HG03520 (cell line): ENCODE results near the gene RCBTB2.

Experiments
- ATAC-seq: cut with Tn5 transposase; IDR thresholded peaks from one replicate; pipeline ENCODE4 v1.9.1; 2021; ENCODE audit warnings: mild to moderate bottlenecking, moderate library complexity; ENCODE audit not compliant: unreplicated experiment

Gene RCBTB2

DNA sequence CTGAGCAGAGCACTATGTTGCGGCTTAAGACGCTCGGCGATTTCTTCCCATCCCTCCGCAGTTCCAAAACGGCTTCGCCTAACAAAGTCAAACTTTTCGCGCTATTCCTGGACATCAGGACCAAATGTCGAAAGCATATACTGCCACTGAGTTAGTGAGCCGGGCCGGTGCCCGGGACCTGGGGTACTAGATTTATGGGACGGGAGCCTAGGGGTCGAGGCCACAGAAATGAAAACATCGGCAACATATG lies 699 bp downstream of the RCBTB2 start:
- peak; percentile 5 for ATAC-seq

DNA sequence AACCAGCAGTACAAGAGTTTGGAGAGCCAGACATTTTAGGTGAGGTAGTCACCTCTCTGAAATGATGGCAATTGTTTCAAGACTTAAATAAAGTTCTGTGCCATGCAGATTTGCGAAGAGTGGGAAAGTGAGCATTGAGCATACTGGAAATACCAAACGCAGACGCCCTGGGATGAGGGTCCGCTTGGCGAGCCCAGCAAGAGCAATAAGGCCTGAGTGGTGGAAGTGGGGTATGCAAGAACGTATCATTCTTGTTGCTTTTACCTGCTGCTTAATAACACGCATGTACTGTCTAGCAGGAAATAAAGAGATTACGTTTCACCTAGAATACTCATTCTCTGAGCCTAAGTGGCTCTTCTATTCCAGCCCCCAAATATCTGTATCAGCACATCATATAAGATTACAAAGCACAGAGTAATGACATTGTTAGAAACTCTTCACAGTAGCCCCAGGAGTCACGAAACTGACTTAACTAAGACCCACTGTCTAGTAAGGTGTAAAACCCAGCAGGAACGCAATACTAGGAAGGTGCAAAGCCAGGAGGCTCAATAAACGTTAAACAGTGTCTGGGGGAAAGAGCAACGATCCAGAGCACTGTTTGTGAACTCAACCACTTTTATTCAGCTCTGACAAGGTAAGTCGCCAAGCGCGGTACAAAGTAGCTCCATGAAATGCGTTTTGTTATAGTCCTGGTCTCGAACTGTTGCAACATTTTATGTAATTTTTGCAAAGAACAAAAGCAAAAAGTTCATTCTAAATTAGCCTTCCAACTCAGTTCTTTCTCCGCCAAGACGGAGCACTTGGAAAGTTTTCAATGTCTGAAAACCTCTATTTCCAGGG lies 1.2 kb downstream of the RCBTB2 start:
- no peak for ATAC-seq

DNA sequence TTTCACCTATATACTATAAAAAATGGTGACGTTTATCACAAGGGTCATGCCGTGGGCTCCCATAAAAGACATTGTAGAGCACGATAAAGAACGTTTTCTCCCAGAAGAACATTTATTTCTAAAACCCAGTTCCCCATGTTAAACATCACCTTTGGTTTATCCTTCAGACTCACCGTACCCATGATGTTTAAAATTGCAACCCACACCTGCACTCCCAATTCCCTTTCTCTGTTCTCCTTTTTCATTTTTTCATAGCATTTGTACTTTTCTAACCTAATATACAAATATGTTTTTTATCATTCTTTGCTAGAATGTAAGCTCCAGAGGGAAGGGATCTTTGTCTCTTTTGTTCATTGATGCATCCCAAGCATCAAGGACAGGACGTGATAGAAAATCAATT lies 2.0 kb downstream of the RCBTB2 start:
- no peak for ATAC-seq

DNA sequence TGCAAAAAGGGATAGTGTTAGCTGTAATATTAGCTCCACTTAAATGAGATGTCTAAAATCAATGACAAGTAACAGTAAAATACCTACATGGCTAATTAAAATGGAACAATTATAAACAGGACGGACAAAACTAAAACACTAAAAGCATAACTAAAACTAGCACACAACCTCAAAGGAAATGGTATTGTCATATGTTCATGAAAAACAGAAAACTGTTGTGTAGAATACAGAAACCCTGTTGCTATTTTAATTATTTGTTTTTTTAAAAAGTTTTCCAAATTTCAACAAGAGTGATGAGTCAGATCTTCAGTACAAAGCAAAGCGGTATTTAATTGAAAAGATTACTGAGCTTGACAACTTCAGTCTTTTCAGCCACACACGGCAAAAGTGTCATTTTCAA lies 4.2 kb downstream of the RCBTB2 start:
- ATAC-seq: no peak

DNA sequence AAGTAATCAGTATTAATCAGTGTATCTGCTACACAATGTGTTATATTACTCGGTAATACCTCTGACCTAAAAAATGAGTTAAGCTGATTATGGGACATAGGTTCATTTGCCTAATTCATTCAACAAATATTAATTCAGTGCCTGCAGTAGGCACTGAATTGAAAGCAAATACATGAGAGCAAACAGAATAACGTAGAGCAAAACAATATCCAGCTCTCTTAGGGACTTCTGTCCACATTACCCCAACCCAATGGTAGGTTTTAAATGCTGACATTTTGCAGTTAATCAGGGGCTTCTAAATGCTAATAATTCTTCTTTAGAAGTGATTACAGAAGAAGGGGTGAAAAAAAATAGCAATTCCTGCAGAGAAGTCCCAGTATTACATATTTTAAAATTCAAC lies 4.9 kb downstream of the RCBTB2 start:
- no peak for ATAC-seq

DNA sequence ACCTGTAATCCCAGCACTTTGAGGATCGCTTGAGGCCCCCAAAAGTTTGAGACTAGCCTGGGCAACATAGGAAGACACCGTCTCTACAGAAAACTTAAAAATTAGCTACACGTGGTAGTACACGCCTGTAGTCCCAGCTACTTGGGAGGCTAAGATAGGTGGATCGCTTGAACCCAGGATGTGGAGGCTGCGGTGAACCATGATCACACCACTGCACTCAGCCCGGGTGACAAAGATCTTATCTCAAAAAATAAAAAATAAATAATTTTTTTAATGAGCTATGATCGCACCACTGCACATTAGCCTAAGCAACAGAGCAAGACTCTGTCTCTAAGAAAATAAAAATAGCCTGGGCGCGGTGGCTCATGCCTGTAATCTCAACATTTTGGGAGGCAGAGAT lies 6.6 kb downstream of the RCBTB2 start:
- ATAC-seq: no peak

DNA sequence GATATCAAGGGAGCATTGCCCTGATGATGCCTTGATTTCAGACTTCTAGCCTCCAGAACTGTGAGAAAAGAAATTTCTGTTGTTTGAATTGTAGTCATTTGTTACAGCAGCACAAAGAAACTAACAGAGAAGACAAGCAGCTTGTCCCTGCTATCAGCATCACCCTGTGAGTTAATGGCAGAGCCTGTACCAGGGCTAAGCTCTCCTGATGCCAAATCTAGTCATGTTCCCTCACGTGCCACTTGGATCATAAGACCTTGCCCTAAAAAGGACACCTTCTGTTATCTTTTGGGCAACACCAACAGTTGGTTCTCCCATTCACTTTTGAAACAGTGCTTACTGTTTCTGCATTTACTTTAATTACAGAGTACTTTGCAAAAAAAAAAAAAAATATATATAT lies 14.8 kb downstream of the RCBTB2 start:
- ATAC-seq: no peak

DNA sequence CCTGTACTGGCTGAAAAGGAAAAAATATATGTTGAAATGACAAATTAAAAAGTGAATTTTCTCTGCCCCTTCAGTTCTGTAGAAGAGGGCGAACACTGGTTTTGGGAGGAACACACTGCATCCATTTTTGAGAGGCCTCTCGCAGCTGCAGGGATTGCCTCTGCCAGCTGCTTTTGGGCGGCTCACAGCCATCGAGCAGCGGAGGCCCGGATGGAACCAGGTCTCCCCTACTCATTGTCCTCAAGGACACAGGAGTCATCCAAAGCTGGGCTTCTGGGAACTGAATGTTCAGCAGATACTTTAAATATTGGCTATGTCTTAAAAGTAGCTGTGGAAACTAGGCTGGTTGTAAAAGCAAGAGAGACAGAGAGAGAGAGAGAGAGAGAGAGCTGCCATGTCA lies 17.1 kb downstream of the RCBTB2 start:
- no peak for ATAC-seq

DNA sequence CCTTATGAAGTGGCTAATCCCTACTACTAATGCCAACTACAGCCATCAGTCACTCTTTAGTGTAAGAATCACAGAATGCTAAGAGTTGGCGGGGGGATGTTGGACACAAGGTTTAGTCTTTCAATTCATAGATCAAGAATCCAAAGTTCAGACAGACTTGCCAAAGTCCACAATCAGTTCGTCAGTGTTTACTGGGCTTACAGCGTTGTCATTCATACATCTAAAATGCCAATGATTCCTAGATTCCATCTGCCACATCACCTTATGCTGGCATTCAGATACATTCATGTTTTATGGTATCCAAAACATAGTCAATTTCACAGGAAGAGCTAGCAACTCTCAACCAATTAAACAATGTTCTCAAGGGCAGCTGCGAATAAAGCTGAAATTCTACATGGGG lies 18.1 kb downstream of the RCBTB2 start:
- no peak for ATAC-seq

DNA sequence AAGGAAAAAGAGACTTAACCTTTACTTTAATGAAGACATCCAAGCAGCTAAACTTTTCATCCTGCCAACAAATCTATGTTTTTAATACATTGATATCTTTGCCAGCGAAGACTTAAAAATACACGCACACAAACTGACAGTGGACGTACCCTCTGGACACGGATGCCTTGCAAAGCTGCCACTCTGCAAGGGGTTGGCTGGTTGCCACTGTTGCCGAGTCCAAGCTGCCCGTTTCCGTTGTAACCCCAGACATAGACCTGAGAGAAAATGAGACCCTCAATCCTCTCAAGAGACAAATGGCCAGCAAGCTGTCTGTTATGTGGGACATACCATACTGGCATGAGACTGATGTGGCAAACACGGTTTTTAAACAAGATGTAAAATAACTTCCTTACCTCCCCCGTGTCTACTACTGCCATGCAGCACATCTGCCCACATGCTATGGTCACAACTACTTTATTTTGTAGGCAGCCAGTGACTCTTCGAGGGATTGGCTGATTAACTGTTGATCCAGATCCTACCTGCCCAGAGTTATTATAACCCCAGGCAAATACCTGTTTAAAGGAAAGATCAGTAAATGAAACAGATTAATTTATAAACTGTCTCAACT lies 21.2 kb downstream of the RCBTB2 start:
- no peak for ATAC-seq

DNA sequence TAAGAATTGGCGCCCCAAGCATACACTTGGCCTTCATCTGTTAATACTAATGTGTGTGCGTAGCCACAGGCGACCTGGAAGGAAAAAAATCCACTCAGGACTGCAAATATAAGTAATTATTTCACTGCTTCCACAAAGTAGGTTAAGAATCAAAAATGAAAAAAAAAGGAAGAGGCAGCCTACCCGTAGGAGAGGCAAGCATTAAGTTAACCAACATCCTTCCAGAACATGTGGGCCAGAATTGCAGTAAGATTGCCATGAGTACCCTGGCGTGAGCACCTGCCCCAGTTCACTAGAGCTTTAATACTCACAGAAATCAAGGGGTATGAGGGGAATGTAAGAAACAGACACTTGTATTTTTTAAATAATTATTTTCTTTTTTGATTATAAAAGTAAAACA lies 22.2 kb downstream of the RCBTB2 start:
- no peak for ATAC-seq

DNA sequence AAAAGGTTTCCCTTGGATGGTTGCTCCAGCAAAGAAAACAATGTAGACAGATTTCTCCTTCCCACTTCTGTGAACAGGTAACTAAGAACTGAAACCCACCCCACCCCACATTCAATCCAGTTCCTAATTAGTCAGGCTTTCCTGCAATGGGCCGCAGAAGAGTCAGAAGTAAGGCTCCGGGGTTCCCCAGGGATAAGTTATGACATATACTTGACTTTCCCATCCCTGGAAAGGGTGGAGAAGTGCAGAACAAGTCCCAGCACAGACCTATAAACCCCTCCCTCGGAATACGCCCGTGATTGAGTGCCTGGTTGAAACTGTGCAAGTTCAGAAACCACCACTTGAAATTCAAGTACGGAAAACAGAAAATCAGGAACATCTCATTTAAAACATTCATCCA lies 24.9 kb downstream of the RCBTB2 start:
- ATAC-seq: no peak

DNA sequence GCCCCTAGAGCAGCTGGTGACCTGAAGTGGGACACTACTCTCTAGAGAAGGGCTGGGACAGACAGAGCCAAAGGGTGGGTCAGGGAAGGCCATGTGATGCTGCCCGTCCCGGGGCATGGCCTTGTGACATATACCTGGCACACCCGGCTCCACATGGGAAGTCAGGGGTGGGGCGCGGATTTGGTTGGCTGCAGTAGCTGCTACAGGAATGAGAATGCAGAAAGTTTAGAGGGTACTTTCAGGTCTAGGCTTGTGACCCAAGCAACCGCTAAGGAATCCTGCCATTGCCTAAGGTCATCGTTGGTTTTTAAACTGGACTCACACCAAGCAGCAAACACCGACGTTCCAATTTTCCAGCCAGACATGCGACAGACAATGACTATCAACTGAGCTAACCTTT lies 25.9 kb downstream of the RCBTB2 start:
- no peak for ATAC-seq

DNA sequence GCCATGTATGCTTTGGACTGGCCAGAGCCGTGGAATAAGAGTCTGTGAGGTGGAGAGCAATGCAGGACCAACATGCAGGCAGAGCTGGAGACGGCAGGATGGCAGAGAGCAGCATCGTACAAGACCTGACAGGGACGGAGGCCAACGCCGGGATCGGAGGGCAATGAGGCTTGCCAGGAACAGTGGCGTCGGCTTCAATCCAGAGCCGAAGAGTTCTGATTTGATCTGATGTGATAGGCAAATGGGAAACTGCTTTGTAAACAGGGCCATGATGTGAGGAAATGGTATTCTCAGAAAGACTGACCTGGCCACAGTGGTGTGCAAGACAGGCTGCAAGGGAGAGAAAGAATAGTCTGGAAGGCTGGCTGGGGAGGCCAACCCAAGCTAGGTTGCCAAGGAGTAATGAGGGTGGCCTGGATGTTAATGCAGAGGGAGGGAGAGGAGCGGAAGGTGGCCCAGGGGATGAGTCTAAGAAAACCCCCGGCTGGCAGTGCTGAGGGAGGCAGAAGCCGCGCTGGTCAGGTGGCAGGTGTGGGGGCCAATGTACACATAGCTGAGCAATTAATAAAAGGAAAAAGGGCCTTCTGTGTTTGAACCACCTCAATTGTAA lies 26.7 kb downstream of the RCBTB2 start:
- peak; percentile 5 for ATAC-seq

DNA sequence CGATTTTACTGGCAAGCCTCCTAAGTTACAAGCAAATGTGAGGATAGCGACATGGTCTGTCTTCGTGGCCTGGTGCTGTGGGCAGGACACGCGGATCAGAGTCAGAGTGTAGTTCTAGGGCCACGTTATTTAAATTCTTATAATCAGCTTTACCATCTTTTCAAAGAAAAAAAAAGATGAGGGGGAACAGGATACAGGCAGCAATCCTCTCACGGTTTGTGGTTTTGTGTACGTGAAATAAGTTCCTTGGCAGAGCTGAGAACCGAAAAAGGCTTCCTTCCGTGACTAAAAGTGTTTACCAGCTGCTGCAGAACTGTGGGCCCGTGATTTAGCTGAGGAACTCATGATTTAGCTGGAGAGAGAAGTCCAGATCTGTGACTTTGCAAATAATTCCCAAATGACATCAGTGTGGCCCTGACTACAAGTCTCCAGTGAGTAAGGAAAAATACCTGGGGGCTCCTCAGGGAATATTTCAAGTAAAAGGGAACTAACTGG lies 27.2 kb downstream of the RCBTB2 start:
- peak; percentile 72 for ATAC-seq

DNA sequence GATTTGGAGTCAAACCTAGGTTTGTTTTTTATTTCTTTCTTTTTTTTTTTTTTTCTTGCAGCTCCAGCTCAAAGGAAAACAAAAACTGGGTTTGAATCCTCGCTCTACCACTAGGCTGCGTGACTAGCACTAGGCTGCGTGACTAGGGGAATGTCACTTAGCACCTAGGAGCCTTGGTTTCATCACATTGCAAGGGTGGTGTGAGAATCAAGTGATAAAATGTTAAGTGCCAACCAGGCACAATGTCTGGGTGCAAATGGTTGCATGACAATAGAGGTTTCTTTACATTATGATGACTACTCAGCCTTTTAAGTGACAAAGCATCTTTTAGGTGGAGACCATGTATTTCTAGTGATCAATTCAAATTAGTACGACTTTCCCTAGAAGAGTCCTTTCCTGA lies 27.9 kb downstream of the RCBTB2 start:
- ATAC-seq: no peak

DNA sequence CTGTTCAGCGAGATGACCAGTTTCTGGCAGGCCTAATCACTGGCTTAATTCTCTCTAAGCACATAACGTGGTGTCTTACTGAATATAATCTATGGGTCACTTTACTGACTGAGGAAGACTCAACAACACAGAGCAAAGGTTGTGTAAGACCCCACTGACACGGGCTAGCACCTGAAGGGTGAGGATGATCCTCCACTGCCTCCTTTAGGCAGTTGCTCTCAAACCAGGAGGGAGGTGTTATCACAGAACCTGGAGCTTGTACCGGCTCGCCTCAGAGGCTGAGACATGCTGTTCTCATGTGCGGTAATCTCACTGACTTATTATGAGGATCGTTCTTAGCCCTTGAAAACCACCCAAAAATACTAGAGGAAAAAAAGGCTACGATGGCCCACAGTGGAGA lies 28.3 kb downstream of the RCBTB2 start:
- ATAC-seq: no peak

DNA sequence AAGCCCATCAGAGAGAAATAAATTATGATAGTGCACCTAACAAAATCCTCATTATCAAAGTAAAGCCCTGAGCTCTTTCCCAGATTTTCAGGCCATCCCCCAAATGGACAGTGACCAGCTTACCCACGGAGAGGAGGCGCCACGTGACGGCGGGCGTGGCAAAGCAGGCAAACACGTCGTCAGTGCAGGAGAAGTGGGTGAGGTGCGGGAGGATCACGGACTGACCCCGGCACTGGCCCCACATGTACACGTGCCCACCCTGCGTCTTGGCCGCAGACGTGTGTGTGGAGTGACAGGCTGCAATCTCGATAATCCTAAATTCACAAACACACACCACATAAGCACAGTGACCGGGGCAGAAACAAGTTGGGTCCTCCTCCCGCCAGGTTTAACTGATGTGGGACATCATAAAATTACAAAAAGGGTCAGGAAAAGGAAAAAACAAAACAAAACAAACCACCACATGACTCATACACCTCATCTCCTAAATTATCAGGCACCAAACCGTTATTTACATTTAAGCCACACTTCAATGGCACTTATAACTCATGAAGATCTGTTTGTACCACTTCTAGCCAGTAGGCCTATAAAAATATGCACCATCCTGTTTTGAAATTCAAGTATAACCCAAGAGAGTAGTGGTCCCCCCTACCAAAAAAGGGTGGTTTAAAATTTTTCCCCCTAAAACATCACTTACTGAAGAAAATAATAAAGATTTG lies 30.1 kb downstream of the RCBTB2 start:
- ATAC-seq: no peak

DNA sequence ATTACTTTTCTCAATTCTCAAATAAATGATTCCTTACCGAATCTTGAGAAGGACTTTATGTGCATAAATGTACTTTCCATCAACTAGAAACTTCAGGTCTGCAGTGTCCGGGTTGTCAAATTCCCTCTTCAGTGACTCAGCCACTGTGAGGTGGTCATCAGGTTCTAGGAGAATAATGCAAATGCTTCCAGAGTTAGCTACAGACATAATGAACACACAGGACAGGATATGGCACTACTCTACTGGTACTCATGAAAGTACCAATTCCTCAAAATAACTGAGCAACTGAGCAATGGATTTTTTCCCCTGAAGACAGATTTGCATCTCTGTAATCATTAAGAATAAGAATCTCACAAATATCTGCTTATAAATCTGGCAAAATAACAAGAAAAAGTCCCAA lies 31.2 kb downstream of the RCBTB2 start:
- ATAC-seq: peak; percentile 41

DNA sequence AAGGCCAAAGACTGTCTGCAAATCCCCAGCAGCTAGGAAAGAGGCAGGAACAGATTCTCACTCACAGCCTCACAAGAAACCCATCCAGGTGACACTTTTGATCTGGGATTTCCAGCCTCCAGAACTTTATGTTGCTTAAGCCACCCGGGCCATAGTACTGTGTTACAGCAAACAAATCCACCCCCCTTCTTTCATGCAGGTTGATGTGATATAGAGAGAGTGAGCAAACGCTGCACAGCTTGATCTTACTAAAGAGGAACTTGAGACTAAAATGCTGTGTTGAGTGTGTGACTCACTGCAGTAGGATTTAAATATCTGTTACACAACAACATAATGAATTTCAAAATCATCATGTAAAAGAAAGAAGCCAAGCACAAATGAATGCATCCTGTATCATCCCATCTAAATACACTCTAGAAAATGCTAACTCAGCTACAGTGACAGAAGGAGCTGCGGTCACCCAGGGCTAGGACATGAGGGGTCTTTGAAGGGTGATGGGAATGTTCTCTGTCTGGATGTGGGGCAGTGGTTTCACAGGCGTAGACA lies 32.2 kb downstream of the RCBTB2 start:
- ATAC-seq: no peak

DNA sequence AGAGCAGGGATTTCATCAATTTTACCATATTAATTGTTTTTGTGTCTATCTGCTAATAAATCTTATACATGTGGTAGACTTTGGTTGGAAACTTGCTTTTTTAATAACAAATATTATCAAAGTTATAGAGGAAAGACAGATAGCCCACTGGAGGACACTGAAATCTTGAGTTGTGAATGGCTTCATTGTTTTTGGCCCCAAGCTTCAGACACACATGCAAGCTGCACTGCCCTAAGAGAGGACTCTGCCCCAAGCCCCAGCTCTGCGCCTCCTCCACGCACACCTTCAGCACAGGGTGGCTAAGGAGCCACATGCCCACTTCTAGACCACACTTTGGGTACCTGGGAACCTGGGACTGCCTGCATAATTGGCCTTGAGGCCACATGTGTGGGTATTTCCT lies 35.2 kb downstream of the RCBTB2 start:
- ATAC-seq: no peak
